Measurements from ENCODE around the gene TUBB1. TPM values are rescaled to one million over a fixed set of nuclear protein-coding genes. Genes with fewer than 3 reads are reported as not detected.

Gene TUBB1
- total RNA-seq, 6 experiments from 2014 or later = 0.06 to 1.5 (median 0.31) TPM; not detected in 1

- Histone ChIP-seq H3K4me3 (no peak overlapping the region), H3K9me3 (no peaks in the 10 kb centered on the region), H3K36me3 (peaks cover 0 to 37% (median 10%) of the 10 kb centered on the region in 4 donors), H3K27ac (no peak overlapping the region), H3K4me1 (peaks cover 0 to 31% (median 3%) of the 10 kb centered on the region in 4 donors), H3K27me3 (no peaks in the 10 kb centered on the region)
- 64% methylated on average over 4 of the region's 6 CpGs for WGBS (ENCODE audit: insufficient coverage, low coverage, low lambda C conversion rate, missing lambda C conversion rate)
- TF ChIP-seq POLR2A (IDR thresholded peaks at IDR 0.05) (no peak), CTCF (IDR thresholded peaks at IDR 0.05) (no peak)
- no peak for ATAC-seq
- intact Hi-C loops (cut with DNase I) = loop anchor here in 1 of 2 donors (5.0 kb wide), 1 partner anchor 233 kb away; no protein-coding TSS in a partner anchor
- DNase-seq = peak in 1 of 3 donors; percentile 41
These were observed 34.5 kb upstream of the TUBB1 start for GRCh38 chr20:58984691-58985090.

- no peak for ATAC-seq
- 83% methylated on average over 5 of the region's 5 CpGs for WGBS (ENCODE audit: insufficient coverage, low coverage, low lambda C conversion rate, missing lambda C conversion rate)
- no peak for DNase-seq
- no peaks in the 10 kb centered on the region for H3K27me3 ChIP-seq
- H3K9me3 ChIP-seq = no peaks in the 10 kb centered on the region
- H3K4me3 ChIP-seq = no peak overlapping the region
- peaks cover 0 to 31% (median 3%) of the 10 kb centered on the region in 4 donors for H3K4me1 ChIP-seq
- H3K36me3 ChIP-seq = peaks cover 0 to 46% (median 12%) of the 10 kb centered on the region in 4 donors
- no peak for TF ChIP-seq POLR2A (IDR thresholded peaks at IDR 0.05)
- no peak for TF ChIP-seq CTCF (IDR thresholded peaks at IDR 0.05)
- no peak overlapping the region for H3K27ac ChIP-seq
- intact Hi-C loops (cut with DNase I) = loop anchor here in 1 of 2 donors (5.0 kb wide), 1 partner anchor 232 kb away; no protein-coding TSS in a partner anchor
These were observed 33.6 kb upstream of the TUBB1 start for GRCh38 chr20:58985656-58986055.

- Histone ChIP-seq H3K9me3 (no peaks in the 10 kb centered on the region), H3K27me3 (no peaks in the 10 kb centered on the region), H3K4me3 (no peak overlapping the region), H3K27ac (no peak overlapping the region), H3K36me3 (peaks cover 0 to 54% (median 15%) of the 10 kb centered on the region in 4 donors), H3K4me1 (peaks cover 0 to 37% (median 3%) of the 10 kb centered on the region in 4 donors)
- DNase-seq (peak in 1 of 3 donors; percentile 16), ATAC-seq (no peak)
- intact Hi-C loops (cut with DNase I) = loop anchor here in 1 of 2 donors (5.0 kb wide), 1 partner anchor 231 kb away; no protein-coding TSS in a partner anchor
- TF ChIP-seq POLR2A (IDR thresholded peaks at IDR 0.05) = no peak
- TF ChIP-seq CTCF (IDR thresholded peaks at IDR 0.05) = no peak
- WGBS (ENCODE audit: insufficient coverage, low coverage, low lambda C conversion rate, missing lambda C conversion rate) = 85% methylated on average over 7 of the region's 9 CpGs
These were observed 32.8 kb upstream of the TUBB1 start for GRCh38 chr20:58986286-58986967.

- H3K27ac ChIP-seq = no peak overlapping the region
- H3K4me3 ChIP-seq = no peak overlapping the region
- 88% methylated on average over 8 of the region's 8 CpGs for WGBS (ENCODE audit: insufficient coverage, low coverage, low lambda C conversion rate, missing lambda C conversion rate)
- DNase-seq = peak in 1 of 3 donors; percentile 18
- peaks cover 0 to 41% (median 3%) of the 10 kb centered on the region in 4 donors for H3K4me1 ChIP-seq
- intact Hi-C loops (cut with DNase I) = loop anchor here in 1 of 2 donors (5.0 kb wide), 1 partner anchor 230 kb away; no protein-coding TSS in a partner anchor
- H3K27me3 ChIP-seq = no peaks in the 10 kb centered on the region
- peaks cover 0 to 57% (median 15%) of the 10 kb centered on the region in 4 donors for H3K36me3 ChIP-seq
- no peaks in the 10 kb centered on the region for H3K9me3 ChIP-seq
- TF ChIP-seq POLR2A (IDR thresholded peaks at IDR 0.05) (no peak), CTCF (IDR thresholded peaks at IDR 0.05) (no peak)
- ATAC-seq = no peak
These were observed 32.2 kb upstream of the TUBB1 start for GRCh38 chr20:58986968-58987517.
